ENCODE measurements around the gene AKAP12.
"Not testable (repeated sequence)": the region's sequence is repeated elsewhere in the genome, so short reads cannot be mapped to it uniquely, and the experiment has no call there.

Gene AKAP12

DNA sequence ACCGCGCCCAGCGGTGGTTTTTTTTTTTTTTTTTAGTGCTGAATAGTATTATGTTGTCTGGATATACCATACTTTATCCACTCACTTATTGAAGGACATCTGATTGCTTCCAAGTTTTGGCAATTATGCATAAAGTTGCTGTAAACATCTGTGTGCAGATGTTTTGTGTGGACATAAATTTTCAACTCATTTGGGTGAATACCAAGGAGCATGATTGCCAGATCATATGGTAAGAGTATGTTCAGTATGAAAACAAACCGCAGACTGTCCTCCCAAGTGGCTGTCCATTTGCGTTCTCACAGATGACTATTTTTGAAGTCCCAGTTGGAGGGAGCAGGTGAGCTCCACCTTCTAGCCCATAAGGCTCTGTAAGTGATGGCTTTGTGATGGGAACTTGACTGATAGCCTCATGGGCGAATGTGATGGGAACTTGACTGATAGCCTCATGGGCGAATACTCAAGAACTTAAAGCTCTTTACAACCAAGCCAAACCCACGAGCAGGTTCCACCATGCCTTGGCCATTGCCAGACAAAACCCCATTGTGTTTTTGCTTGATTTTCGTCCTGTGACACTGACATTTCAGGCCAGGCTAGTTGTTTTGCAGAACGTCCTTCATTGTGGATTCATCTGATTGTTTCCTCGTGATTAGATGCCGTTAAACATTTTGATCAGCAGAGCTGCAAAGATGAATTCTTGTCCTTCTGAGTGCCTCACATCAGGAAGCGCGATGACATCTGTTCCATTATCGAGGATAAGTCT, 100.6 kb downstream of the AKAP12 start:
- no peak for TF ChIP-seq CTCF (conservative IDR thresholded peaks at IDR 0.05; ENCODE audit: low read depth, low read length)
- DNase-seq (ENCODE audit: low read depth): no peak
- no peak overlapping the region for H3K4me3 ChIP-seq (ENCODE audit: low read length)

GRCh38 chr6:151341476-151342195, 101.9 kb downstream of the AKAP12 start:
- DNase-seq (ENCODE audit: low read depth): no peak
- H3K4me3 ChIP-seq (ENCODE audit: low read length): no peak overlapping the region
- no peak for TF ChIP-seq CTCF (conservative IDR thresholded peaks at IDR 0.05; ENCODE audit: low read depth, low read length)

DNA sequence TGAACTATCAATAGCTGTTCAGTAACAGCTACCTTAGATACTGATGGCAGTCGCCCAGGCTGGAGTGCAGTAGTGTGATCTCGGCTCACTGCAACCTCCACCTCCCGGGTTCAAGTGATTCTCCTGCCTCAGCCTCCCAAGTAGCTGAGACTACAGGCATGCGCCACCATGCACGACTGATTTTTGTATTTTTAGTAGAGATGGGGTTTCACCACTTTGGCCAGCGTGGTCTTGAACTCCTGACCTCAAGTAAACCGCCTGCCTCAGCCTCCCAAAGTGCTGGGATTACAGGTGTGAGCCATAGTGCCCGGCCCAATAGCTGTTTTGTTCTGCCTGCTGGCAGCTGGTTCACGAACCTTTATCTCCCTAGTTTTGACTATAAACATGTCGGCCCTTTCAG, 103.0 kb downstream of the AKAP12 start:
- not testable (repeated sequence) for DNase-seq (ENCODE audit: low read depth)

GRCh38 chr6:151349651-151350270, 110.0 kb downstream of the AKAP12 start:
- DNase-seq (ENCODE audit: low read depth): no peak
- TF ChIP-seq CTCF (conservative IDR thresholded peaks at IDR 0.05; ENCODE audit: low read depth, low read length): no peak
- no peak overlapping the region for H3K4me3 ChIP-seq (ENCODE audit: low read length)

More for the DNA sequence above, 103.0 kb downstream of the AKAP12 start:
- H3K4me3 ChIP-seq (ENCODE audit: low read length): not testable (repeated sequence)

DNA sequence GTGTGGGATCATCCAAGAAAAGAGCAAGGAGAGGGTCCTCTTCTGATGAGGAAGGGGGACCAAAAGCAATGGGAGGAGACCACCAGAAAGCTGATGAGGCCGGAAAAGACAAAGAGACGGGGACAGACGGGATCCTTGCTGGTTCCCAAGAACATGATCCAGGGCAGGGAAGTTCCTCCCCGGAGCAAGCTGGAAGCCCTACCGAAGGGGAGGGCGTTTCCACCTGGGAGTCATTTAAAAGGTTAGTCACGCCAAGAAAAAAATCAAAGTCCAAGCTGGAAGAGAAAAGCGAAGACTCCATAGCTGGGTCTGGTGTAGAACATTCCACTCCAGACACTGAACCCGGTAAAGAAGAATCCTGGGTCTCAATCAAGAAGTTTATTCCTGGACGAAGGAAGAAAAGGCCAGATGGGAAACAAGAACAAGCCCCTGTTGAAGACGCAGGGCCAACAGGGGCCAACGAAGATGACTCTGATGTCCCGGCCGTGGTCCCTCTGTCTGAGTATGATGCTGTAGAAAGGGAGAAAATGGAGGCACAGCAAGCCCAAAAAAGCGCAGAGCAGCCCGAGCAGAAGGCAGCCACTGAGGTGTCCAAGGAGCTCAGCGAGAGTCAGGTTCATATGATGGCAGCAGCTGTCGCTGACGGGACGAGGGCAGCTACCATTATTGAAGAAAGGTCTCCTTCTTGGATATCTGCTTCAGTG, 110.8 kb downstream of the AKAP12 start:
- TF ChIP-seq CTCF (conservative IDR thresholded peaks at IDR 0.05; ENCODE audit: low read depth, low read length): no peak
- H3K4me3 ChIP-seq (ENCODE audit: low read length): no peak overlapping the region
- DNase-seq (ENCODE audit: low read depth): no peak

DNA sequence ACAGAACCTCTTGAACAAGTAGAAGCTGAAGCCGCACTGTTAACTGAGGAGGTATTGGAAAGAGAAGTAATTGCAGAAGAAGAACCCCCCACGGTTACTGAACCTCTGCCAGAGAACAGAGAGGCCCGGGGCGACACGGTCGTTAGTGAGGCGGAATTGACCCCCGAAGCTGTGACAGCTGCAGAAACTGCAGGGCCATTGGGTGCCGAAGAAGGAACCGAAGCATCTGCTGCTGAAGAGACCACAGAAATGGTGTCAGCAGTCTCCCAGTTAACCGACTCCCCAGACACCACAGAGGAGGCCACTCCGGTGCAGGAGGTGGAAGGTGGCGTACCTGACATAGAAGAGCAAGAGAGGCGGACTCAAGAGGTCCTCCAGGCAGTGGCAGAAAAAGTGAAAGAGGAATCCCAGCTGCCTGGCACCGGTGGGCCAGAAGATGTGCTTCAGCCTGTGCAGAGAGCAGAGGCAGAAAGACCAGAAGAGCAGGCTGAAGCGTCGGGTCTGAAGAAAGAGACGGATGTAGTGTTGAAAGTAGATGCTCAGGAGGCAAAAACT, 111.5 kb downstream of the AKAP12 start:
- H3K4me3 ChIP-seq (ENCODE audit: low read length): no peak overlapping the region
- DNase-seq (ENCODE audit: low read depth): no peak
- TF ChIP-seq CTCF (conservative IDR thresholded peaks at IDR 0.05; ENCODE audit: low read depth, low read length): no peak

GRCh38 chr6:151351731-151352130, 112.0 kb downstream of the AKAP12 start:
- no peak for DNase-seq (ENCODE audit: low read depth)
- no peak overlapping the region for H3K4me3 ChIP-seq (ENCODE audit: low read length)
- TF ChIP-seq CTCF (conservative IDR thresholded peaks at IDR 0.05; ENCODE audit: low read depth, low read length): no peak

Measured in retinal pigment epithelial cell (primary cell).